HG02973 (cell line): Measurements from ENCODE around the gene CRTC3.
A peak's percentile ranks its signal among the peaks of the same experiment; 100 is the strongest.
"Not testable (repeated sequence)": the region's sequence is repeated elsewhere in the genome, so short reads cannot be mapped to it uniquely, and the experiment has no call there.

Source experiments
- ATAC-seq: cut with Tn5 transposase; IDR thresholded peaks from one replicate; pipeline ENCODE4 v1.9.1; 2021; ENCODE audit warnings: moderate library complexity; ENCODE audit not compliant: unreplicated experiment

The CRTC3 gene

DNA sequence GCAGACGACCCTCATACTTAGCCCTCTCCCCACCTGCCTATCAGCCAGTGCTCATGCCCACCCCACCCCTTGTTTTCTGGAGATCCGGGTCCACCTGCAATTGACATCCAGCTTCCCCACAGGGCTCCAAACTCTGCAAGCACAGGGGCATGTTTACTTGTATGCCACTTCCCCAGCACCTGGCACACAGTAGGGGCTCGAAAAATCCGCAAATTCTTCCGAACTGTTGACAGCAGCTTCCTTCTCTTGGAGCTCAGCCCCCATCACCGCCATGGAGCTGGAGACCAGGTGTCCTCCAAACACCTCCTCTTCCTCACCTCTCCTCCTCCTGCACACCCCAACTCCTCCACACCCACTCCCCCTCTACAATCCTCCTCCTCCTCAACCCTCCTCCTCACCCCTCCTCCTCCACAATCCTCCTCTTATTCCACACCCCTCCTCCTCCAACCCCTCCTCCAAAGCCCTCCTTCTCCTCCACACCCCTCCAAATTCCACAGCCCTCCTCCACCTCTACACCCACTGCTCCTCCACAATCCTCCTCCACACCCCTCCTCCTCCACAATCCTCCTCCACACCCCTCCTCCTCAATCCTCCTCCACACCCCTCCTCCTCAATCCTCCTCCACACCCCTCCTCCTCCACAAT, 117.1 kb downstream of the CRTC3 start:
- no peak for ATAC-seq

DNA sequence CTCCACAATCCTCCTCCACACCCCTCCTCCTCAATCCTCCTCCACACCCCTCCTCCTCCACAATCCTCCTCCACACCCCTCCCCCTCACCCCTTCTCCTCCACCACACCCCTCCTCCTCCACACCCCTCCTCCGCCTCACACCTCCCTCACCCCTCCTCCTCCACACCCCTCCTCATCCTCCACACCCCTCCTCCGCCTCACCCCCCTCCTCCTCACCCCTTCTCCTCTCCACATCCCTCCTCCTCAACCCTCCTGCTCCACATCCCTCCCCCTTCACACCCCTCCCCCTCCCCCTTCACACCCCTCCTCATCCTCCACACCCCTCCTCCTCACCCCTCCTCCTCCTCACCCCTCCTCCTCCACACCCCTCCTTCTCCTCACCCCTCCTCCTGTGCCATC, 117.6 kb downstream of the CRTC3 start:
- no peak for ATAC-seq

DNA sequence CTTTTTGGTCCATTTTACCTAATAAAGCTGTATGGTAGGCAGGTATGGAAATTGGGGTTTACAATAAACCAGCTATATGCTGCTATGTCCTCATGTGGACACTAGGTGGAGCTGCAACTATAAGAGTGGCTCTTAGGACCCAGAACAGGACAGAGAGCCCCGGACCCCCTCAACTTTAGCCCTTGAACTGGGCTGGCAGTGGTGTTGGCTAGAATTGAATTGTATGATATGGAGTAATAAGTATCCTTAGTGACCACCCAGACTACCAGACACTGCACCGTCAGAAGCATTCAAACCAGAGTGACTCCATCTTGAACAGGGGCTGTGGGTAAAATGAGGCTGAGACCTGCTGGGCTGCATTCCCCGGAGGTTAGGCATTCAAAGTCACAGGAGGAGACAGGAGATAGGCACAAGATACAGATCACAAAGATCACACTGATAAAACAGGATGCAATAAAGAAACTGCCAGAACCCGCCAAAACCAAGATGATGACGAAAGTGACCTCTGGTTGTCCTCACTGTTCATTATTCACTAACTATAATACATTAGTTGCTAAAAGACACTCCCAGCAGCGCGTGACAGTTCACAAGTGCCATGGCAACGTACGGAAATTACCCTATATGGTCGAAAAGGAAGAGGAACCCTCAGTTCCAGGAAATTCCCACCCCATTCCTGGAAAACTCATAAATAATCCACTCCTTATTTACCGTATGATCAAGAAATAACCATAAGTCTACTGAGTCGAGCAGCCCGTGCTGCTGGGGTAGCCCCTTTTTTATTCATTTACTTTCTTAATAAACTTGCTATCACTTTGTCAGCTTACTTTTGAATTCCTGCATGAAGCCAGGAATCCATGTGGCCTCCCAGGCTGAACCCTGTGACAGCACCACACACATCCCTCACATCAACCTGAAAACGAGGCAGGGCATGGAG, 118.7 kb downstream of the CRTC3 start:
- ATAC-seq = no peak

DNA sequence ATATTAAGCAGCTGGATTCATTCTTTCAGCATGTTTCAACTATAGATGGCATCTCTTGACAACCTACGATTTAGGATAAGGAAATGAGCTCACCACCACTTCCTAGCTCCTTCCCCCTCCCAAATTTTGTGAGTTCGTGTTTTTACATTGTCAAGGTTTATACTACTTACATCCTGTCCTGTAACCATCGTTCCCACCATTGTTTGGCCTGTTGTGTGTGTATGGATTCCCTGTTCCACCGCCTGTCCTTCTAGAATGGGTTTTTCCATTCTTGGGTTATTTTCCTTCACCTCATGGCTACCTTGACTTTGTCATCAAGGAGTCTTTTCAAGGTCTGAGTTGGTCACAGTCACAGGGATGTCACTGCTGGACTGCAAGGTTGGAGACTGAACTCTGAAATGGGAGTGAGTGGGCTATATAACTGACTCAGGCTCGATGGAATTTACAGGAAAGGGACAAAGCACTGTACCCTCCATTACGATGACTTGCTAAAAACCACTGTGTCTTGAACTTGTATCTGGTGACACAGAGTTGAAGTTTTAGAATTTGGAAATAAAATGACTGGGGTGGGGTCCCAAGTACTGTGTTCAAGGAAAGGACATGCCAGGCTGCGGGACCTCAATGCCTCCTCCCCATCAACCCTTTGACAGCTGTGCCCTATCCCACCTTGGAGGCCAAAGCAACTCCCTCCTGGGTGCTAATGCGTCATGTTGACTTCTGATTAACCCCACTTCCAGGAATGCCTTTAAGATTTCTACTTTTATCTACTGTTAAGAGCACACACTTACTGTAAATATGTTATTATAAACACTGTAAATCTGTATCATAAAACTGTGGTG, 120.6 kb downstream of the CRTC3 start:
- no peak for ATAC-seq

DNA sequence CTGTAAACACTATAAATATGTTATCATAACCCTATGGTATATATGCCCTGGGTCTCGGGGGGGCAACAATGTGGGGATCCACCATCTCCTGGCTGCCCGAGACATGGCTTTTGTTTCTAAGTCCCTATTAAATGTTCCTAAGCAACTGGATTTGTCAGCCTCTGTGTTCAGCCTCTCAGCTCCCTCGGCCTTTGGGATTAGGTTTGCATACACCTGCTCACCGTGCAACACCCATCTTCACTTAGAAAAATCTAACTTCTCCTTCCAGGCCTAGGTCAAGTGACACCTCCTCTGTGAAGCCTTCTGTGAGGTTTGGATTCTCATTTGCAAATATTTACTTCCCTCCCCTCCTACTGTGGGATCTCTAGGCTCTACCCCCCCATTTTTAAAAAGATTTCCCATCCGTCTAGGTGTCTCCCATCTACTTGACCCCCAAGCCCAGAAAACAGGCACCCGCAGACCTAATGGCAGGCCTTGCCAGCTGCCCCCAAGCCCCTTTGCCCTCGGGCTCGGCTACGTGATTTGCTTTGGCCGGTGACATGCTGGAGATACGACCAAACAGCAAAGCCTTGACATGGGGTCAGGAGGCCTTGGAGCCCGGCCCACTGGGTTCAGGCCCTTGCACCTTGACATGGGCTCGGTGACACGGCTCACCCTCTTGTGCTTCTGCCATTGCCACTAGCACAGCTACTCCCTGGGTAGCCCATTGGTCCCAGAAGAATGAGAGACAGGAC, 121.4 kb downstream of the CRTC3 start:
- no peak for ATAC-seq

DNA sequence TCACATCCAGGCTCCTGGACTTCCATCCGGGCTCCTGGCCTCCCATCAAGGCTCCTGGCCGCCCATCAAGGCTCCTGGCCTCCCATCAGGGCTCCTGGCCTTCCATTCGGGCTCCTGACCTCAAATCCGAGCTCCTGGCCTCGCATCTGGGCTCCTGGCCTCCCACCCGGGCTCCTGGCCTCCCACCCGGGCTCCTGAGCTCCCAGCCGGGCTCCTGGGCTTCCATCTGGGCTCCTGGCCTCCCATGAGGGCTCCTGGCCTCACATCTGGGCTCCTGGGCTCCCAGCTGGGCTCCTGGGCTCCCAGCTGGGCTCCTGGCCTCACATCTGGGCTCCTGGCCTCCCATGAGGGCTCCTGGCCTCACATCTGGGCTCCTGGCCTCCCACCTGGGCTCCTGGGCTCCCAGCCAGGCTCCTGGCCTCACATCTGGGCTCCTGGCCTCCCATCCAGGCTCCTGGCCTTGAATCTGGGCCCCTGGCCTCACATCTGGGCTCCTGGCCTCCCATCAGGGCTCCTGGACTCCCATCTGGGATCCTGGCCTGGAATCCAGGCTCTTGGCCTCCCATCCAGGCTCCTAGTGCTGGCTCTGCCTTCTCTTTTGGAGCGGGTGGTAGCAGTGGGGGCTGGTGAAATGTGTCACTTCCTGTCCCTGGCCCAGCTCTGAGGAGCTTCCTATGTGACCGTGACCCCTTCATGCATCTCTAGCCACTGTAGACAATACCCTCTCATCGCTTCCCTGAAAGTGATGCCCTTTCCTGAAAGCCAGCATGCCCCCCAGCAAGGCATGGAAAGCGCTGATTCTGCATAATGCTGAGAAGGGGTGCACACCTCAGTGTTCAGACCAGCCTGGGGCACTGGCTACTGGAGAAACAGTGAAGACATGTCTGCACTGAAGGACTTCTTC, 124.8 kb downstream of the CRTC3 start:
- no peak for ATAC-seq

DNA sequence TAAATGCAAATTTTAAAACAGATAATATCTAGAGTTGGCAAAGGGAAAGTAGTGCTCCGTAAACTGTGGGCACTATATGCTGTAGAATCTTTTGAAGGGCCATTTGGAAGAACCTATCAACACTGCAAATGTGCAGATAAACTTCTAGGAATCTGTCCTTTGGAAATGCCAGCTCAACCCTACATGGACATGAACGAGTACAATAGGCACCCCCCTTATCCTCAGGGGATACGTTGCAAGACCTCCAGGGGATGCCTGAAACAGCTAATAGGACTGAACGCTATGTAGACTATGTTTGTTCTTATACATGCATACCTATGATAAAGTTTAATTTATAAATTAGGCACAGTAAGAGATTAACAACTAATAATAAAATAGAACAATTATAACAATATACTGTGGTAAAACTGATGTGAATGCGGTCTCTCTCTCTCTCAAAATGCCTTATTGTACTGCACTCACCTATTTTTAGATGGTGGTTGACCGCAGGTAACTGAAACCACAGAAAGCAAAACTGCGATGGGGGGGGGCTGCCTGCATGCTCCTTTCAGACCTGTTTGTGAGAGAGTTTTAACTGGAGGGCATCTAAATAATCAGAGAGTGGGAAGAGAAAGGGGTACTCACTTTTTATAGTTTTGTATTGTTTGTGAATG, 127.9 kb downstream of the CRTC3 start:
- peak; percentile 27 for ATAC-seq

DNA sequence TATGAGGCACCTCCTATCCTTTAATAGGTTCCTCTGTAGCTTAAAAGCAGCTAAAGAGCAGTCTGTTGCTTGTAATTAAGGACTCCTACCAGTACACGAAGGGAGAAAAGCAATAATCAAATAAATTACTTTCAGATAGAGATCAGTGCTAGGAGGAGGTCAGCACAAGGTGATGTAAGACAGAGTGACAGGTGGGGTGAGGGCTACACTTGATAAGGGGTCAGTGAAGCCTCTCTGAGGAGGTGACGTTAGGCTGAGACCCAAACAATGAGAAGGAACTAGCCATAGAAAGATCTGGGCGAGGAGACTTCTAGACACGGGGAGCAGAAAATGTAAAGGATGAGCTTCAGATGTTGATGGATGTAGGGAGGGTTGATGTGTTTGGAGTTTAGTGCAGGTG, 129.8 kb downstream of the CRTC3 start:
- no peak for ATAC-seq

DNA sequence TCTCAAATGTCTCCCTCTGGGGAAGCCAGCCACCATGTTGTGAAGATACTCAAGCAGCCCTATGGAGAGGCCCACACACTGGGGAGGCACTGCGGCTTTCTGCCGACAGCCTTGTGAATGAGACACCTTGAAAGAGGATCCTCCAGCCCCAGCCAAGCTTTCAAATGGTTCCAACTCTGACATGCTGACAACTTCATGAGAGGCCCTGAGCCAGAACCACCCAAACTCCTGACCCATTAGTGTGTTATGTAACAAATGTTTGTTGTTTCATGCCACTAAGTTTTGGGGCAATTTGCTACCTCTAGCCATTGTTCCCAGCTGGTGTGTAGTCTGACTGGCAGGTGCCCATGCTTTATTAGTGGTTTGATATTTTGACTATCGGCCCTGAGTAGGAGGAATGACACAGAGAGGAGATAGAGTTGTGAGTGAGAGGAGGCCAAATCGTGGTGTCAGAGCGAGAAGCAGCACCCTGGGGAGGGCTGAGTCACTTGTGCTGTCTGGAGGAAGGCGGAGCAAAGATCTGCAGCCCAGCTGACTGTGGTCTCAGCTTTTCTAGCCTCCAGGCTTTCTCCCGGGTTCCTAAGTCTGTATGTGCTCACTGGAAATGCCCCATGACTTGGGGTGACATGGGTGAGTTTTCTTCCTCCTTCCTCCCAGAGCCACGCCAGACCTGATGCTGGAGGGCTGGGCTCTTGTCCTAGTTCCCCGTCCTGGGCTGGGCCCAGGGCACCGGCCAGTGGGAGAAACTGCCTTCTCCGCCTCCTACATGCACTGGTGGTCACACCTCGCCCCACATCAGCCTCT, 130.7 kb downstream of the CRTC3 start:
- peak; percentile 53 for ATAC-seq

DNA sequence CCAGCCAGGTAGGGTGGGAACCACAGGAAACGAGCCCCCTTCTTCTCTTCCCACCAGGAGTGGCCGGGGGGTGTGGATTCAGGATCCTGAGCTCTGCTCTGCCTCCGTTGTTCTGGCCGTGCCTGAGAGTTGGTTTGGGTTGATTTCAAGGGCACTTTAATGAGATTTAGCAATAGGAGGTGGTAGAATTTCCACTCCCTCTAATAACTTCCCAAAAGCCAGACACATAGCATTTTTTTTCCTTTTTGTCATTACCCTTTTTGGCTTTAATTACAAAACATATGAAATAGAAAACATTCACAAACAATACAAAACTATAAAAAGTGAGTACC, 131.2 kb downstream of the CRTC3 start:
- not testable (repeated sequence) for ATAC-seq

DNA sequence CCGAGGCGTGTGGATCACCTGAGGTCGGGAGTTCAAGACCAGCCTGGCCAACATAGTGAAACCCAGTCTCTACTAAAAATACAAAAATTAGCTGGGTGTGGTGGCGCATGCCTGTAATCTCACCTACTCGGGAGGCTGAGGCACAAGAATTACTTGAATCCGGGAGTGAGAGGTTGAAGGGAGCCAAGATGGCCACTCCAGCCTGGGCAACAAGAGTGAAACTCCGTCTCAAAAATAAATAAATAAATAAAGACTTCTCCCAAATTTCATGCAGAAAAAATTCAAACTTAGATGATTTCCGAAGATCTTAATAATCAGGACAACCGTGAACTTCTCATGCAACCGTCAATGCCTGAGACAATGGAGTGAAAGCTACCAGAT, 134.3 kb downstream of the CRTC3 start:
- ATAC-seq = not testable (repeated sequence)

DNA sequence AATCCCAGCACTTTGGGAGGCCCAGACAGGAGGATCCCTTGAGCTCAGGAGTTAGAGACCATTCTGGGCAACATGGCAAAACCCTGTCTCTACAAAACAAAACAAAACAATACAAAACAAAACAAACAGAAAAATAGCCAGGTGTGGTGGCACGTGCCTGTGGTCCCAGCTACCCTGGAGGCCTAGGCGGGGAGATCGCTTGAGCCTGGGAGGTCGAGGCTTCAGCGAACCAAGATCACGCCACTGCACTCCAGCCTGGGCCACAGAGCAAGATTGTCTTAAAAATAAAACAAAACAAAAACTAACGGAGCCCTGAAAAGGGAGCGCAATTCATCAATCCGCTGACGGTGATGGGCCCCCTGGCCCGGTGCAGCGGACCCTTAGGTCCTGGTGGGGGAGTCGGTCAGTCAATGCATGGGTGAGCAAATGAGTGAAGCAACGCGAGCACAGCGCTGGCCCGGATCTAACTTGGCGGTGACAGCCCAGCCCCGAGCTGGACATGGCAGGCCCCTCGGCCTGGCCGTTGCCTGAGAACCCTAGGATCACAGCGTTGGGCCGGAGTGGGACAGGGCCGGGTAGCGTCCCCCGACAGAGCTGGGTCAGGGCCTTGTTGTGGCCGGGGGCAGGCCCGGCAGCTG, 135.0 kb downstream of the CRTC3 start:
- no peak for ATAC-seq

DNA sequence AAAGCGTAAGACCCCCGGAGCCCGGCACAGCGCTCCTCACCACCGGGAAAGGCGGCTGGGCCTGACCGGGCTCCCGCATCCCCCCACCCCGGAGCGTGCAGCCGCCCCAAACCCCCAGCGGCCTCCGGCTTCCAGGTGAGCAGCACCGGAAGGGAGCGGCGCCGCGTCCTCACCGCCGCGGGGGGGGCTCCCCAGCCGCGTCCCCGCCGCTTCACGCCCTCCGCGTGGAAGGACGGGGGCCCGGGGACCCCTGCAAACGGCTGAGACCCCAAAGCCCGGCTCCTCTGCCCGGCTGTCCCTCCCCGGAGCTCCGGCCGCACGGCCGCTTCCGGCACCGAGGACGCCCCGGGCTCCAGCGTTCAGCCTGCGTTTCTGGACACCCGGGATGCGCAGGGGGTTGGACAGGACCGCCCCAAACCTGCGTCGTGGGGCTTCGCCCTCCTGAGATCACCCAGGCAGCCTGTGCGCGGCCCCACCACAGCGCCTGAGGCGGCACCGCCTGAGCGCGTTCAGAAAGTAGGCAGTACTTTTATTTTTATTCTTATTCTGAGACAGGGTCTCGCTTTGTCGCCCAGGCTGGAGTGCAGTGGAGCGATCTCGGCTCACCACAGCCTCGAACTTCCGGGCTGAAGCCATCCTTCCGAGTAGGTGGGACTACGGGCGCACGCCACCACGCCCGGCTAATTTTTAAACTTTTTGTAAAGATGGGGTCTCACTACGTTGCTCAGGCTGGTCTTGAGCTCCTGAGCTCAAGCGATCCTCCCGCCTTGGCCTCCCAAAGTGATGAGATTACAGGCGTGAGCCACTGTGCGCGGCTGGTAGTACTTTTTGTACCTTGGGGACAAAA, 135.8 kb downstream of the CRTC3 start:
- ATAC-seq = peak; percentile 64

DNA sequence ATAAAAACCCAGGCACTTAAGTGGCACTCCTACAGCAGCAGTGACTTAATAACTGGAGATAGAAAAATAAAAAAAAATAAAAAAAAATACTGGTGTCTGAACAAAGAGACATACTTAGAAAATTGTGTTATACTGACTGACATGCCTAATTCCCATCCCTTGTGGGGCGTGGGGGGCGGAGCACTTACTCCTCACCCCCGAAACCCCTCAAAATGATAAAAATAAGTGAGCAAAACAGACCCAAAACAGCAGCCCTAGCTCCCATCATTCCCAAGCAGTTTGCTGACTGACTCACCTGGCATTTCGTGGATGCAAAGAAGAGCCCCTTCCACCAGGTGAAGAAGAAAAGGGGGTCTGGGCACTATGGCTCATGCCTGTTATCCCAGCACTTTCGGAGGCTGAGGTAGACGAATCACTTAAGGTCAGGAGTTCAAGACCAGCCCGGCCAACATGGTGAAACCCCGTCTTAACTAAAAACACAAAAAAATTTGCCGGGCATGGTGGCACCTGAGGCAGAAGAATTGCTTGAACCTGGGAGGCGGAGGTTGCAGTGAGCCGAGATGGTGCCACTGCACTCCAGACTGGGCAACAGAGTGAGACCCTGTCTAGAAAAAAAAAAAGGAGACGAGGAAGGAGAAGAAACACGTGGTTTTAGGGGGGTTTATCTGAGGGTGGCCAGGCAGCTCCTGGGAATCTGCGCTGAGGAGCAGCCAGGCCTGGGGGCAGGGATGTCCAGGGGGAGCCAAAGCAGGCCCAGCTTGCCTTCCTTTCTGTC, 136.6 kb downstream of the CRTC3 start:
- ATAC-seq = no peak

DNA sequence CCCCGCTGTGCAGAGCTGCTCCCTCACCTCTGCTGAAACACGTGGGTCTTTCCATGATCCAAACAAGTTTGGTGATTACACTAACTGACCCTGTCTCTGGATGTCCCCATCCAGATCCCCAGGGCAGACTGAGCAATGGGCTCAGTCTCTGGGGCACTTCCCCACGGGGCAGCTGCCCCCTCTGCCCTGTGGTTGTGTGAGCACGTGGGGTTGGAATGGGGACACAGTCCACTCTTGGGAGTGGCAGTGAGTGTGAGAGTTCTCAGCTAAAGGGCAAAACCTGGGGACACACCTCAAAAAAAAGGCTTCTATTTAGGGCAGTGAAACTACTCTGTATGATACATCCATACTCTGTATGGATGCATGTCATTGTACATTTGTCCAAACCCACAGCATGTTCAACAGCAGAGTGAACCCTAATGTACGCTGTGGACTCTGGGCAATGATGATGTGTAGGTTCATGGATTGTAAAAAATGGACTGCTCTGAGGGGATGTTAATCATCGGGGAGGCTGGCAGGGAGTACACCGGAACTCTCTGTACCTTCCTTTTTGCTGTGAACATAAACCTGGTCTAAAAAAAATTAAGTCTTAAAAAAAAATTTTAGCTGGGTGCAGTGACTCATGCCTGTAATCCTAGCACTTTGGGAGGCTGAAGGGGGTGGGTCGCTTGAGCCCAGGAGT, 137.5 kb downstream of the CRTC3 start:
- no peak for ATAC-seq
